WERI-Rb-1 (cell line): ENCODE data around the gene STAC2.

Experiments
- DNase-seq: peaks from one replicate; pipeline ENCODE4 v3.0.0-alpha.2; 2020
- H3K27ac ChIP-seq: fragments of 250-450 bp; sonication (Bioruptor Pico); 2 replicates; pipeline ENCODE4 v1.5.1; 2020; ENCODE audit warnings: mild to moderate bottlenecking, moderate library complexity
- H3K27me3 ChIP-seq: fragments of 250-450 bp; sonication (Bioruptor Pico); 2 replicates; pipeline ENCODE4 v1.5.1; 2021; ENCODE audit warnings: mild to moderate bottlenecking, low read depth, moderate library complexity; ENCODE audit not compliant: insufficient read depth, severe bottlenecking
- H3K36me3 ChIP-seq: fragments of 250-450 bp; sonication (Bioruptor Pico); 2 replicates; pipeline ENCODE4 v1.5.1; 2020; ENCODE audit warnings: mild to moderate bottlenecking, moderate library complexity
- H3K4me3 ChIP-seq: 2 replicates; pipeline ENCODE4 v1.5.1; 2011; ENCODE audit warnings: low read depth, mild to moderate bottlenecking, control low read depth, low read length
- H3K9me3 ChIP-seq: fragments of 250-450 bp; sonication (Bioruptor Pico); 2 replicates; pipeline ENCODE4 v1.5.1; 2021; ENCODE audit warnings: mild to moderate bottlenecking, moderate library complexity; ENCODE audit not compliant: severe bottlenecking
- TF ChIP-seq, protein P1 (sequence below): IDR thresholded peaks from 2 replicates; pipeline ENCODE4 v1.5.1; 2011; ENCODE audit warnings: low read depth, mild to moderate bottlenecking, control low read depth, inconsistent platforms, low read length

Gene STAC2, protein sequence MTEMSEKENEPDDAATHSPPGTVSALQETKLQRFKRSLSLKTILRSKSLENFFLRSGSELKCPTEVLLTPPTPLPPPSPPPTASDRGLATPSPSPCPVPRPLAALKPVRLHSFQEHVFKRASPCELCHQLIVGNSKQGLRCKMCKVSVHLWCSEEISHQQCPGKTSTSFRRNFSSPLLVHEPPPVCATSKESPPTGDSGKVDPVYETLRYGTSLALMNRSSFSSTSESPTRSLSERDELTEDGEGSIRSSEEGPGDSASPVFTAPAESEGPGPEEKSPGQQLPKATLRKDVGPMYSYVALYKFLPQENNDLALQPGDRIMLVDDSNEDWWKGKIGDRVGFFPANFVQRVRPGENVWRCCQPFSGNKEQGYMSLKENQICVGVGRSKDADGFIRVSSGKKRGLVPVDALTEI

DNA sequence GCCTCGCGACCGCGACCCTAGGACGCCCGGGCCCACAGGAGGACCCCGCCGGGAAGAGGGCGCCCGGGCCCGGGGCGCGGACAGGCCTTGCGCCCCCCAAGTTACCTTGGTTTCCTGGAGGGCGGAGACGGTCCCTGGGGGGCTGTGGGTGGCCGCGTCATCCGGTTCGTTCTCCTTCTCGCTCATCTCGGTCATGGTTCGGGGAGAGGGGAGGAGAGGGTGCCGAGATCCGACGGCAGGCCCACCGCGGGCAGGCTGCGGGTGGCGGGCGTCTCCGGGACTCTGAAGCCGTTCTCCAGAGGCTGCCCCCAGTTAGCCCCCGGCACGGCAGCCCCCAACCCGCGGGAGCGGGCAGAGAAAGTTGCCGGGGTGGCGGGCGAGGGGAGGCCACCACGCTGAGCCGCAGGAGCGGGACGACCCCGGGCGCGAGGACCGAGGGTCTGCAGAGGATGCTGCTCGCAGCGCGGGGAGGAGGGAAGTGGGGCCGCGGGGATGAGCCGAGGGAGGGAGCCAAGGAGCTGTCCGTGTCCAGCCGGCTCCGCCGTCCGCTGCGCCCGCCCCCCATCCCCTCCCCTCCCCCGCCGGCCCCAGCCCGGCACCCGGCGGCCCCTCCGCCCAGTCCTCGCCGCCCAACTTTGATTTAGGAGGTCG, at the start of gene STAC2:
Gene STAC2, minus strand, starts transcription at position 638 of the 651 bp plus-strand sequence. Its CDS starts 443 bp downstream, at position 195.
- Histone ChIP-seq H3K27ac (no peak within 1 kb of the TSS), H3K4me3 (peak within 1 kb of the TSS; percentile 61), H3K36me3 (no peaks in the 10 kb centered on the region), H3K9me3 (no peaks in the 10 kb centered on the region), H3K27me3 (peaks cover 16% of the 10 kb centered on the region)
- DNase-seq: no peak
- TF ChIP-seq, protein P1, sequence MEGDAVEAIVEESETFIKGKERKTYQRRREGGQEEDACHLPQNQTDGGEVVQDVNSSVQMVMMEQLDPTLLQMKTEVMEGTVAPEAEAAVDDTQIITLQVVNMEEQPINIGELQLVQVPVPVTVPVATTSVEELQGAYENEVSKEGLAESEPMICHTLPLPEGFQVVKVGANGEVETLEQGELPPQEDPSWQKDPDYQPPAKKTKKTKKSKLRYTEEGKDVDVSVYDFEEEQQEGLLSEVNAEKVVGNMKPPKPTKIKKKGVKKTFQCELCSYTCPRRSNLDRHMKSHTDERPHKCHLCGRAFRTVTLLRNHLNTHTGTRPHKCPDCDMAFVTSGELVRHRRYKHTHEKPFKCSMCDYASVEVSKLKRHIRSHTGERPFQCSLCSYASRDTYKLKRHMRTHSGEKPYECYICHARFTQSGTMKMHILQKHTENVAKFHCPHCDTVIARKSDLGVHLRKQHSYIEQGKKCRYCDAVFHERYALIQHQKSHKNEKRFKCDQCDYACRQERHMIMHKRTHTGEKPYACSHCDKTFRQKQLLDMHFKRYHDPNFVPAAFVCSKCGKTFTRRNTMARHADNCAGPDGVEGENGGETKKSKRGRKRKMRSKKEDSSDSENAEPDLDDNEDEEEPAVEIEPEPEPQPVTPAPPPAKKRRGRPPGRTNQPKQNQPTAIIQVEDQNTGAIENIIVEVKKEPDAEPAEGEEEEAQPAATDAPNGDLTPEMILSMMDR: no peak

DNA sequence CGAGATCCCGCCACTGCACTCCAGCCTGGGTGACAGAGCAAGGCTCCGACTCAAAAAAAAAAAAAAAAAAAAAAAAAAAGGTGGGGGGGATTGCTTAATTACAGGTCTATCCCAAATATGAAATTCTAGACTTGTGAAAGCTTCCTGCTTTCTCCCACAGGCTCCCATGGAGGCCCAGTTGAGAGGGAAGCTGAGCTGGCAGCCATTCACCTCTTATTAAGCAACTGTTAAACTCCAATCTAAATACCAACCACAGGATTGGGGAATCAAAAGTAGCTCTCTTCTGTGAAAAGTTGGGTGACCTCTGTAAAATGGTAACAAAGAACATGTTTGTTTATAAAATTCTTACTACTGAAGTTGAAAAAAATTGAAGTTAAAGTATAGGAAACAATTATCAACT, 45.8 kb upstream of the STAC2 start:
- Histone ChIP-seq H3K27ac (no peak overlapping the region), H3K36me3 (peaks cover 22% of the 10 kb centered on the region), H3K4me3 (no peak overlapping the region), H3K27me3 (no peaks in the 10 kb centered on the region), H3K9me3 (no peaks in the 10 kb centered on the region)
- TF ChIP-seq, protein P1: no peak
- DNase-seq: no peak

DNA sequence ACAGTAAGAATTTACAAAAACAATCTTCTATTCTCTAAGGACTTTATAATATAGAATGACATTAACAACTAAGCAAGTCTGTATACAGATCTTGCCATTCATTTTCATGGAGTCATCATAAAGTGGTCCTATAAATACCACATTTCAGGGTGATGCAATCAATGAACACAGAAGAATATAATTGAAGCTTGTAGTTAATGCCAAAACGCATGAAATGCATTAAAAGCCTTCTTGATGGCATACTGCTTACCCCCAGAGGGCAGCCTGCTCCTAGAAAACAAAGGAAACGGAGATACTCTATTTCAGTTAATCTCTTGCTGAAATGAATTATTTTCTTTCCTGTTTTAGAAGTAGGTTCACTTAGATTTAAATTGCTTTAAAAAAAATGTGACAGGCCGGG, 45.2 kb upstream of the STAC2 start:
- Histone ChIP-seq H3K4me3 (no peak overlapping the region), H3K36me3 (peaks cover 25% of the 10 kb centered on the region), H3K27me3 (no peaks in the 10 kb centered on the region), H3K27ac (no peak overlapping the region), H3K9me3 (no peaks in the 10 kb centered on the region)
- no peak for DNase-seq
- TF ChIP-seq, protein P1: 0 out of 2 replicates have a peak, but pooled peaks have one; percentile 7

DNA sequence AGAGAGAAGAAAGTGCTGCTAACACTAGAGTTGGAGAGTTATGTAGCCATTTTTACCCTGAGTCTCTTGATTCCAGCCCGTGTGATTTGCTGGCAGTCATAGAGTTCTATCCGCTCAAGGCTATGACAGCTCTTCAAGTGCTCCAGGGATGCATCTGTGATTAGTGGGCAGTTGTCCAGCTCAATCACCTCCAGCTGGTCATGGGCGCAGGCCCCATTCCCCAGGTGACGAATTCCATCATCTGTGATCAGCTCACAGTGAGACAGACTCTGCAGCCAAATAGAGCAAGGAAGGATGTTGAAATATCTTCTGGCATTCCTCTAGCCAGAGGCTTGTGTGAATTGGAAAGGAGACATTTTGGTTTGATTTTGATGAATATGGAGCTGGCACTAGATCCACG, 38.4 kb upstream of the STAC2 start:
- Histone ChIP-seq H3K4me3 (no peak overlapping the region), H3K36me3 (peaks cover 47% of the 10 kb centered on the region), H3K27me3 (no peaks in the 10 kb centered on the region), H3K27ac (no peak overlapping the region), H3K9me3 (no peaks in the 10 kb centered on the region)
- no peak for DNase-seq
- TF ChIP-seq, protein P1: no peak

DNA sequence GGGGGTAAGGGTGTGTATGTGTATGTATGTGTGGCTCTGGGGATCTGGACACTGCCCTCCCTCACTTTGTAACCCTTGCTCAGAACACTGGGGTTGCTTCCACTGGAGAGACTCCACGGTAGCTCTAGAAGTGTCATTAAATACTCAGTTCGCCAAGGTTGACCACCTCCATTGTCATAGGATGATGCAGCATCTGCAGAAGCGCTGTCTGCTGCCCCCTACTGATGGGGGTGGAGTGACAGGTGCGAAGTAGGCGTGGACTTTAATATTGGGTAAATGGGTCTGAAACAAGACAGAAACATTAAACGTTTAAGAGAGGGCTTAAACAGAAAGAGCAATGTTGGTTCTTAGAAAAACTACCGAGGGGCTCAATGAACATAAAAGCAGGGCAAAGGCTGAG, 35.5 kb upstream of the STAC2 start:
- H3K27ac ChIP-seq: no peak overlapping the region
- H3K27me3 ChIP-seq: no peaks in the 10 kb centered on the region
- no peaks in the 10 kb centered on the region for H3K9me3 ChIP-seq
- no peak overlapping the region for H3K4me3 ChIP-seq
- DNase-seq: peak; percentile 33
- peaks cover 42% of the 10 kb centered on the region for H3K36me3 ChIP-seq
- TF ChIP-seq, protein P1: peak; percentile 47
